Measurements from ENCODE around the gene AMOTL2.

The AMOTL2 gene

DNA sequence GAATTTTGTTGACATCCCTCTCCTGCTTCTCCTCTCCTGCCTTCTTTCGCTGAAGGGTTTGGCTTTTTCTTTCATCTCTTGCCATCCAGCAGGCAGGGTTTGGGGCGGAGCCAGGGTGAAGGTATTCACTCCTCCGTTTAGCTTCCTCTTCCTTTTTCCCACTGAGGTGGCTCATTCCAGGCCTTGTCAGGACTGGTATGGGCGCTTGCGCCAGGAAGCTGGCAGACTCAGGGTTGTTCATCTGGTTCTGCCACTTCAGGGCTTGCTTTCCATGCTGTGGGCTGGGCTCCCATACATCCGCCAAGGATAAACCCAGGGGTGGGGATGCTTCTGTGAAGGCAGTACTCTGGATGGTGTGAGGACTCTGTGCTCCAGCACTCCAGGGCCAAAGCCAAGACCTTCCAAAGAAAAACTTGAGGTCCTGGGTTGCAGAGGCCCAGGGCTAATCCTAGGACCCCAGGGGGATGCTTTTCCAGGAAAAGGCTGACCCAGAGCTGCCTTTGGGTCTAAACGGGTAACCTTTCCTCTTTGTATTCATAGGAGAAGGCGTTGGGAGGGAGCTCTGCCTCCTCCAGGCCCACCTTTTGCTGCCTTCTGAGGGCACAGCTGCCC lies 7.7 kb upstream of the AMOTL2 start:
- H3K4me3 ChIP-seq (ENCODE audit: low read length) = no peak overlapping the region
- H4K20me1 ChIP-seq (ENCODE audit: control insufficient read depth, insufficient read depth, low read depth, low read length) = no peaks in the 10 kb centered on the region
- no peaks in the 10 kb centered on the region for H3F3A ChIP-seq (ENCODE audit: control insufficient read depth, insufficient read depth)
- H3K36me3 ChIP-seq (ENCODE audit: control insufficient read depth, low read length) = no peaks in the 10 kb centered on the region
- H3K9me2 ChIP-seq (replicated peaks; ENCODE audit: control insufficient read depth, low read length) = no peaks in the 10 kb centered on the region
- H3K4me2 ChIP-seq (ENCODE audit: low read length) = no peak overlapping the region
- H3K79me2 ChIP-seq (ENCODE audit: control insufficient read depth, low read length) = no peaks in the 10 kb centered on the region
- TF ChIP-seq EZH2phosphoT487 (IDR thresholded peaks at IDR 0.05; ENCODE audit: borderline replicate concordance, low read length) = no peak
- TF ChIP-seq, protein P1, sequence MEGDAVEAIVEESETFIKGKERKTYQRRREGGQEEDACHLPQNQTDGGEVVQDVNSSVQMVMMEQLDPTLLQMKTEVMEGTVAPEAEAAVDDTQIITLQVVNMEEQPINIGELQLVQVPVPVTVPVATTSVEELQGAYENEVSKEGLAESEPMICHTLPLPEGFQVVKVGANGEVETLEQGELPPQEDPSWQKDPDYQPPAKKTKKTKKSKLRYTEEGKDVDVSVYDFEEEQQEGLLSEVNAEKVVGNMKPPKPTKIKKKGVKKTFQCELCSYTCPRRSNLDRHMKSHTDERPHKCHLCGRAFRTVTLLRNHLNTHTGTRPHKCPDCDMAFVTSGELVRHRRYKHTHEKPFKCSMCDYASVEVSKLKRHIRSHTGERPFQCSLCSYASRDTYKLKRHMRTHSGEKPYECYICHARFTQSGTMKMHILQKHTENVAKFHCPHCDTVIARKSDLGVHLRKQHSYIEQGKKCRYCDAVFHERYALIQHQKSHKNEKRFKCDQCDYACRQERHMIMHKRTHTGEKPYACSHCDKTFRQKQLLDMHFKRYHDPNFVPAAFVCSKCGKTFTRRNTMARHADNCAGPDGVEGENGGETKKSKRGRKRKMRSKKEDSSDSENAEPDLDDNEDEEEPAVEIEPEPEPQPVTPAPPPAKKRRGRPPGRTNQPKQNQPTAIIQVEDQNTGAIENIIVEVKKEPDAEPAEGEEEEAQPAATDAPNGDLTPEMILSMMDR (IDR thresholded peaks at IDR 0.05; ENCODE audit: low read depth, low read length, poor library complexity, severe bottlenecking) = no peak
- H3K27me3 ChIP-seq (ENCODE audit: control insufficient read depth, low read length) = peaks cover 10% of the 10 kb centered on the region
- no peaks in the 10 kb centered on the region for H3K9me3 ChIP-seq (ENCODE audit: control insufficient read depth, insufficient read depth, low read length)
- no peak overlapping the region for H3K27ac ChIP-seq (ENCODE audit: low read depth, low read length)
- no peaks in the 10 kb centered on the region for H3K4me1 ChIP-seq (ENCODE audit: control insufficient read depth, low read length)

DNA sequence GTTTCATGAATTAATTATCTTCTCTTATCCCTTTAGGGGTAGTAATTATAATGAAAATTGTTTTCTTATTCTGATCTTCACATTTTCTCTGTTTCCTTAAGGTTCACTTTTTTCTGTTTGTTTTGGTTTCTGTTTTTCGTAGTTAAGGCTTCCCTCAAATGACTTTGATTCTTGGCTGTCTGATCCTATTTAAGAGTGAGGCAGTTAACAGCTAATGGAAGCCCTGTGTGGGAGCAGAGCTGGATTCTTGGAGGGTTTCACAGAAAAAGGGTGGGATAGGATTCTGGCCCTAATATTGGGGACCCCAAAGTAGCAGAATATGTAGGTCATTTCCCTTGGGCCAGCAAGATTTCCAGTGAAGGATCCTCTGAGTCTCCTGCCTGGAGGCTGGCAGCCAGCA lies 6.8 kb upstream of the AMOTL2 start:
- Histone ChIP-seq H3K36me3 (ENCODE audit: control insufficient read depth, low read length) (no peaks in the 10 kb centered on the region), H3K4me2 (ENCODE audit: low read length) (no peak overlapping the region), H3K27ac (ENCODE audit: low read depth, low read length) (no peak overlapping the region), H3K79me2 (ENCODE audit: control insufficient read depth, low read length) (no peaks in the 10 kb centered on the region), H3F3A (ENCODE audit: control insufficient read depth, insufficient read depth) (no peaks in the 10 kb centered on the region), H3K9me2 (replicated peaks; ENCODE audit: control insufficient read depth, low read length) (no peaks in the 10 kb centered on the region), H3K4me1 (ENCODE audit: control insufficient read depth, low read length) (no peaks in the 10 kb centered on the region), H4K20me1 (ENCODE audit: control insufficient read depth, insufficient read depth, low read depth, low read length) (no peaks in the 10 kb centered on the region), H3K27me3 (ENCODE audit: control insufficient read depth, low read length) (peaks cover 5% of the 10 kb centered on the region), H3K4me3 (ENCODE audit: low read length) (no peak overlapping the region), H3K9me3 (ENCODE audit: control insufficient read depth, insufficient read depth, low read length) (no peaks in the 10 kb centered on the region)
- TF ChIP-seq, protein P1 (IDR thresholded peaks at IDR 0.05; ENCODE audit: low read depth, low read length, poor library complexity, severe bottlenecking) = no peak
- TF ChIP-seq EZH2phosphoT487 (IDR thresholded peaks at IDR 0.05; ENCODE audit: borderline replicate concordance, low read length) = no peak

DNA sequence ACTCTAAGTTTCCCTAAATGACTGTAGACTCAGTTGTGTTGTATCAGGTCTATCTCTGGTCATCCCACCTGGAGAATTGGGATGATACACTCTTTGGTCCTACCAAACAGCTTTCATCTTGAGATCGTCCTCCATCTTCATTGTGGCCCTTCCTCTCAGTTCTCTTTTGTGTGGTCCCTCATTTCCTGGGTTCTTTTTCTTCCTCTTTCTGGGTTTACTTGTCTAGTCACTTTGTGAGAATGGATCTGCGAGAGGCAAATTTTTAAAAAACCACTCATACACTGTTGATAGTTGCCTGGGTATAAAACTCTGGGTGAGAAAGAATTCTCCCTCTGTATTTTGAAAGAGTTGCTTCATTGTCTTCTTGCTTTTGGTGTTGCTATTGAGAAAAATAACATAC lies 6.0 kb upstream of the AMOTL2 start:
- H3K36me3 ChIP-seq (ENCODE audit: control insufficient read depth, low read length) = no peaks in the 10 kb centered on the region
- H3K4me1 ChIP-seq (ENCODE audit: control insufficient read depth, low read length) = no peaks in the 10 kb centered on the region
- no peaks in the 10 kb centered on the region for H3F3A ChIP-seq (ENCODE audit: control insufficient read depth, insufficient read depth)
- peaks cover 10% of the 10 kb centered on the region for H3K27me3 ChIP-seq (ENCODE audit: control insufficient read depth, low read length)
- TF ChIP-seq, protein P1 (IDR thresholded peaks at IDR 0.05; ENCODE audit: low read depth, low read length, poor library complexity, severe bottlenecking) = no peak
- no peak for TF ChIP-seq EZH2phosphoT487 (IDR thresholded peaks at IDR 0.05; ENCODE audit: borderline replicate concordance, low read length)
- no peak overlapping the region for H3K4me3 ChIP-seq (ENCODE audit: low read length)
- H3K4me2 ChIP-seq (ENCODE audit: low read length) = no peak overlapping the region
- H3K9me3 ChIP-seq (ENCODE audit: control insufficient read depth, insufficient read depth, low read length) = no peaks in the 10 kb centered on the region
- no peaks in the 10 kb centered on the region for H4K20me1 ChIP-seq (ENCODE audit: control insufficient read depth, insufficient read depth, low read depth, low read length)
- no peak overlapping the region for H3K27ac ChIP-seq (ENCODE audit: low read depth, low read length)
- H3K79me2 ChIP-seq (ENCODE audit: control insufficient read depth, low read length) = no peaks in the 10 kb centered on the region
- H3K9me2 ChIP-seq (replicated peaks; ENCODE audit: control insufficient read depth, low read length) = no peaks in the 10 kb centered on the region

Data from DOHH2 (cell line).